Fibroblast of gingiva (primary cell): ENCODE results near the gene ACTR3.
"Not testable (repeated sequence)": the region's sequence is repeated elsewhere in the genome, so short reads cannot be mapped to it uniquely, and the experiment has no call there.

Experiments used
- DNase-seq: peaks from one replicate; pipeline ENCODE4 v3.0.0-alpha.2; 2011; ENCODE audit warnings: low read depth

The ACTR3 gene

GRCh38 chr2:113889471-113890252, at the start of gene ACTR3:
Gene ACTR3, plus strand, starts transcription at chr2:113890089. Its CDS starts 191 bp downstream, at chr2:113890280.
- DNase-seq = peak; percentile 98

GRCh38 chr2:113840518-113840917, 49.4 kb upstream of the ACTR3 start:
- no peak for DNase-seq

GRCh38 chr2:113842919-113843736, 46.8 kb upstream of the ACTR3 start:
- peak; percentile 88 for DNase-seq

- DNase-seq = not testable (repeated sequence)
Observed at GRCh38 chr2:113843737-113844050, 46.2 kb upstream of the ACTR3 start.

- DNase-seq = no peak
Observed at GRCh38 chr2:113845261-113845660, 44.6 kb upstream of the ACTR3 start.

- DNase-seq = not testable (repeated sequence)
Observed at GRCh38 chr2:113845796-113846195, 44.1 kb upstream of the ACTR3 start.

- DNase-seq = no peak
Observed at GRCh38 chr2:113846429-113846828, 43.5 kb upstream of the ACTR3 start.

- DNase-seq = peak; percentile 13
Observed at GRCh38 chr2:113847144-113847543, 42.7 kb upstream of the ACTR3 start.

- no peak for DNase-seq
Observed at GRCh38 chr2:113848758-113849415, 41.0 kb upstream of the ACTR3 start.

- DNase-seq = no peak
Observed at GRCh38 chr2:113850687-113851086, 39.2 kb upstream of the ACTR3 start.

GRCh38 chr2:113851640-113852039, 38.2 kb upstream of the ACTR3 start:
- no peak for DNase-seq

GRCh38 chr2:113854208-113854607, 35.7 kb upstream of the ACTR3 start:
- DNase-seq = no peak

- DNase-seq = no peak
Observed at GRCh38 chr2:113854970-113855740, 34.7 kb upstream of the ACTR3 start.

- no peak for DNase-seq
Observed at GRCh38 chr2:113857464-113857863, 32.4 kb upstream of the ACTR3 start.

- DNase-seq = peak; percentile 74
Observed at GRCh38 chr2:113858764-113859163, 31.1 kb upstream of the ACTR3 start.

- no peak for DNase-seq
Observed at GRCh38 chr2:113861740-113862139, 28.1 kb upstream of the ACTR3 start.

- DNase-seq = no peak
Observed at GRCh38 chr2:113863144-113863543, 26.7 kb upstream of the ACTR3 start.

- no peak for DNase-seq
Observed at GRCh38 chr2:113867571-113867970, 22.3 kb upstream of the ACTR3 start.

- no peak for DNase-seq
Observed at GRCh38 chr2:113869253-113869652, 20.6 kb upstream of the ACTR3 start.

- DNase-seq = peak; percentile 28
Observed at GRCh38 chr2:113872201-113872600, 17.7 kb upstream of the ACTR3 start.

- DNase-seq = no peak
Observed at GRCh38 chr2:113873867-113874266, 16.0 kb upstream of the ACTR3 start.

- no peak for DNase-seq
Observed at GRCh38 chr2:113875135-113875534, 14.8 kb upstream of the ACTR3 start.
